SK-N-SH treated with all-trans-retinoic acid at 6 μM for 48 hours (cell line): ENCODE data around the gene PRRT2.

ENCODE experiments used
- ATAC-seq: fragments of 200-7000 bp; cut with Tn5 transposase; 3 replicates; pipeline ENCODE4 v1.9.1; 2020; ENCODE audit warnings: mild to moderate bottlenecking, moderate library complexity
- ARNTL ChIP-seq: fragments of 450-650 bp; formaldehyde crosslinking; IDR thresholded peaks from 2 replicates; pipeline ENCODE4 v1.5.0; 2020; ENCODE audit warnings: low read depth, mild to moderate bottlenecking, moderate library complexity, borderline replicate concordance
- BACH2 ChIP-seq: fragments of 250-450 bp; sonication (Bioruptor Pico); IDR thresholded peaks from 2 replicates; pipeline ENCODE4 v1.9.0; 2021; ENCODE audit warnings: mild to moderate bottlenecking, borderline replicate concordance
- CREB5 ChIP-seq: fragments of 250-450 bp; sonication (Bioruptor Pico); IDR thresholded peaks from 2 replicates; pipeline ENCODE4 v1.5.1; 2020; ENCODE audit warnings: low read depth, mild to moderate bottlenecking, moderate library complexity
- CSDC2 ChIP-seq: fragments of 250-450 bp; sonication (Bioruptor Pico); IDR thresholded peaks from 2 replicates; pipeline ENCODE4 v1.5.0; 2020; ENCODE audit warnings: mild to moderate bottlenecking, moderate library complexity
- ESRRG ChIP-seq: fragments of 250-450 bp; sonication (Bioruptor Pico); IDR thresholded peaks from 2 replicates; pipeline ENCODE4 v1.6.1; 2021; ENCODE audit warnings: mild to moderate bottlenecking
- ISL1 ChIP-seq: fragments of 250-450 bp; sonication (Bioruptor Pico); IDR thresholded peaks from 2 replicates; pipeline ENCODE4 v2.1.2; 2022; ENCODE audit warnings: mild to moderate bottlenecking, moderate library complexity
- PPARA ChIP-seq: fragments of 250-450 bp; sonication (Bioruptor Pico); IDR thresholded peaks from 2 replicates; pipeline ENCODE4 v1.5.0; 2020; ENCODE audit warnings: mild to moderate bottlenecking, borderline replicate concordance
- TCF4 ChIP-seq: fragments of 250-450 bp; sonication (Bioruptor Pico); IDR thresholded peaks from 2 replicates; pipeline ENCODE4 v1.8.0; 2021; ENCODE audit warnings: mild to moderate bottlenecking, moderate library complexity, borderline replicate concordance
- TOX ChIP-seq: fragments of 250-450 bp; sonication (Bioruptor Pico); IDR thresholded peaks from 2 replicates; pipeline ENCODE4 v1.8.0; 2021; ENCODE audit warnings: mild to moderate bottlenecking, moderate library complexity, borderline replicate concordance
- TSHZ2 ChIP-seq: fragments of 250-450 bp; sonication (Bioruptor Pico); IDR thresholded peaks from 2 replicates; pipeline ENCODE4 v1.5.0; 2020; ENCODE audit warnings: mild to moderate bottlenecking, moderate library complexity
- ZC3H10 ChIP-seq: fragments of 250-450 bp; sonication (Bioruptor Pico); IDR thresholded peaks from 2 replicates; pipeline ENCODE4 v1.5.1; 2021; ENCODE audit warnings: mild to moderate bottlenecking, moderate library complexity
- ZFP3 ChIP-seq: fragments of 250-450 bp; sonication (Bioruptor Pico); IDR thresholded peaks from 2 replicates; pipeline ENCODE4 v1.5.0; 2020; ENCODE audit warnings: mild to moderate bottlenecking, moderate library complexity
- ZFP30 ChIP-seq: fragments of 450-650 bp; formaldehyde crosslinking; IDR thresholded peaks from 2 replicates; pipeline ENCODE4 v1.5.0; 2022; ENCODE audit warnings: mild to moderate bottlenecking, moderate library complexity
- ZNF565 ChIP-seq: fragments of 450-650 bp; formaldehyde crosslinking; conservative IDR thresholded peaks from 2 replicates; pipeline ENCODE4 v1.5.0; 2020; ENCODE audit warnings: low read depth, mild to moderate bottlenecking, moderate library complexity
- ZNF70 ChIP-seq: fragments of 450-650 bp; formaldehyde crosslinking; IDR thresholded peaks from 2 replicates; pipeline ENCODE4 v1.5.0; 2020; ENCODE audit warnings: mild to moderate bottlenecking, moderate library complexity
- ZNF8 ChIP-seq: fragments of 450-650 bp; formaldehyde crosslinking; IDR thresholded peaks from 2 replicates; pipeline ENCODE4 v1.5.0; 2020; ENCODE audit warnings: mild to moderate bottlenecking, moderate library complexity
- TF ChIP-seq, protein P1 (sequence below): fragments of 250-450 bp; sonication (Bioruptor Pico); IDR thresholded peaks from 2 replicates; pipeline ENCODE4 v1.8.0; 2020; ENCODE audit warnings: mild to moderate bottlenecking, moderate library complexity, borderline replicate concordance
- TF ChIP-seq, protein P2 (sequence below): fragments of 250-450 bp; sonication (Bioruptor Pico); IDR thresholded peaks from 2 replicates; pipeline ENCODE4 v1.8.0; 2021; ENCODE audit warnings: low read depth, mild to moderate bottlenecking, moderate library complexity, borderline replicate concordance

Gene PRRT2

GRCh38 chr16:29834079-29834478, 22.1 kb downstream of the PRRT2 start (continued):
- TF ChIP-seq, protein P1, sequence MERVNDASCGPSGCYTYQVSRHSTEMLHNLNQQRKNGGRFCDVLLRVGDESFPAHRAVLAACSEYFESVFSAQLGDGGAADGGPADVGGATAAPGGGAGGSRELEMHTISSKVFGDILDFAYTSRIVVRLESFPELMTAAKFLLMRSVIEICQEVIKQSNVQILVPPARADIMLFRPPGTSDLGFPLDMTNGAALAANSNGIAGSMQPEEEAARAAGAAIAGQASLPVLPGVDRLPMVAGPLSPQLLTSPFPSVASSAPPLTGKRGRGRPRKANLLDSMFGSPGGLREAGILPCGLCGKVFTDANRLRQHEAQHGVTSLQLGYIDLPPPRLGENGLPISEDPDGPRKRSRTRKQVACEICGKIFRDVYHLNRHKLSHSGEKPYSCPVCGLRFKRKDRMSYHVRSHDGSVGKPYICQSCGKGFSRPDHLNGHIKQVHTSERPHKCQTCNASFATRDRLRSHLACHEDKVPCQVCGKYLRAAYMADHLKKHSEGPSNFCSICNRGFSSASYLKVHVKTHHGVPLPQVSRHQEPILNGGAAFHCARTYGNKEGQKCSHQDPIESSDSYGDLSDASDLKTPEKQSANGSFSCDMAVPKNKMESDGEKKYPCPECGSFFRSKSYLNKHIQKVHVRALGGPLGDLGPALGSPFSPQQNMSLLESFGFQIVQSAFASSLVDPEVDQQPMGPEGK: no peak
- TF ChIP-seq PPARA (CRISPR knock-in tag) (no peak), ZNF70 (CRISPR knock-in tag) (no peak), ZNF565 (no peak), ZFP30 (CRISPR knock-in tag) (no peak), ESRRG (no peak), BACH2 (CRISPR knock-in tag) (no peak), ZC3H10 (CRISPR knock-in tag) (no peak)
- TF ChIP-seq, all 23 proteins: peak for 0

- TF ChIP-seq, protein P2, sequence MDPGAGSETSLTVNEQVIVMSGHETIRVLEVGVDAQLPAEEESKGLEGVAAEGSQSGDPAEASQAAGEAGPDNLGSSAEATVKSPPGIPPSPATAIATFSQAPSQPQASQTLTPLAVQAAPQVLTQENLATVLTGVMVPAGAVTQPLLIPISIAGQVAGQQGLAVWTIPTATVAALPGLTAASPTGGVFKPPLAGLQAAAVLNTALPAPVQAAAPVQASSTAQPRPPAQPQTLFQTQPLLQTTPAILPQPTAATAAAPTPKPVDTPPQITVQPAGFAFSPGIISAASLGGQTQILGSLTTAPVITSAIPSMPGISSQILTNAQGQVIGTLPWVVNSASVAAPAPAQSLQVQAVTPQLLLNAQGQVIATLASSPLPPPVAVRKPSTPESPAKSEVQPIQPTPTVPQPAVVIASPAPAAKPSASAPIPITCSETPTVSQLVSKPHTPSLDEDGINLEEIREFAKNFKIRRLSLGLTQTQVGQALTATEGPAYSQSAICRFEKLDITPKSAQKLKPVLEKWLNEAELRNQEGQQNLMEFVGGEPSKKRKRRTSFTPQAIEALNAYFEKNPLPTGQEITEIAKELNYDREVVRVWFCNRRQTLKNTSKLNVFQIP (CRISPR knock-in tag): no peak
- no peak for TF ChIP-seq TSHZ2
- TF ChIP-seq, protein P1: no peak
- ATAC-seq: no peak
Observed at GRCh38 chr16:29835926-29836325, 23.9 kb downstream of the PRRT2 start.

- TF ChIP-seq ZFP3 (CRISPR knock-in tag) (no peak), CREB5 (CRISPR knock-in tag) (no peak), TOX (CRISPR knock-in tag) (no peak), TSHZ2 (no peak), TCF4 (CRISPR knock-in tag) (no peak), ZNF8 (no peak), BACH2 (CRISPR knock-in tag) (no peak), ESRRG (no peak), CSDC2 (no peak), ISL1 (no peak), ARNTL (CRISPR knock-in tag) (no peak)
- TF ChIP-seq, protein P1: no peak
Observed at GRCh38 chr16:29836623-29837022, 24.6 kb downstream of the PRRT2 start.

More at GRCh38 chr16:29836623-29837022, 24.6 kb downstream of the PRRT2 start:
- no peak for ATAC-seq
